Fibroblast of skin of right biceps (primary cell): ENCODE results near the gene GNGT2.

ENCODE experiments used
- DNase-seq: peaks from one replicate; pipeline ENCODE4 v3.0.0-alpha.2; 2013

GNGT2 gene

DNA sequence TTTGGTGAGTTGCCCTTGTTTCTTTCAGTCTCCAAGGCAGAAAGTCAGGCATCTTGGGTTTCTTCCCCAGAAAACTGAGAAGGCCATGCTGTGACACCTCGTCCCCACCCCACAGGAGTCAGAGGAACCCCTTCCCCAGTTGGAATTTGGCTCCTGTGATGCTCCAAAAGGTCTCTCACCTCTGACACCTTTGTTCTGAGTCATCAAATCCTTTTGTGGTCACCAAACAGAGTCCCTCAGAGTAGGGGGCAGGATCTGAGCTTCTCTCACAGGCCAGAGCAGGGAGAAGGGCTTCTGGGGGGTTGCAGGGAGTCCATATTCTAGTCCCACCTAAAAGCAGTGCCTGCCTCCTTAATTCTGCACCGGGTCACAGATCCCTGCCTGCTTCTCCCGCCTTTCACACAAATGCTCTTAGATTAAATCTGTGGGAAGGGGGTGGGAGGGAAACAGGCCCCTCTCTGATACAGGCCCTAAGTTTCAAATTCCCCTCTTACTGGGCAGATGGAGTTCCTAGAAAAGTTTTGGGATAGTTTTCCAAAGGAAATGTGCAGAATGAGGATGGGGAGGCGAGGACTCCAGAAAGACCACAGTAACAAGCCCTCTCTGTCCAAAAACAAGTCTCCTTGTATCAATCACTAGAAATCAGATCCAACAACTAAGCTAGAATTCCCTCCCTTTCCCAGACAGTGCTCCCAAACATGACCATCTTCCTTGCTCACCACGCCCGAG lies 18.9 kb upstream of the GNGT2 start:
- DNase-seq: no peak

DNA sequence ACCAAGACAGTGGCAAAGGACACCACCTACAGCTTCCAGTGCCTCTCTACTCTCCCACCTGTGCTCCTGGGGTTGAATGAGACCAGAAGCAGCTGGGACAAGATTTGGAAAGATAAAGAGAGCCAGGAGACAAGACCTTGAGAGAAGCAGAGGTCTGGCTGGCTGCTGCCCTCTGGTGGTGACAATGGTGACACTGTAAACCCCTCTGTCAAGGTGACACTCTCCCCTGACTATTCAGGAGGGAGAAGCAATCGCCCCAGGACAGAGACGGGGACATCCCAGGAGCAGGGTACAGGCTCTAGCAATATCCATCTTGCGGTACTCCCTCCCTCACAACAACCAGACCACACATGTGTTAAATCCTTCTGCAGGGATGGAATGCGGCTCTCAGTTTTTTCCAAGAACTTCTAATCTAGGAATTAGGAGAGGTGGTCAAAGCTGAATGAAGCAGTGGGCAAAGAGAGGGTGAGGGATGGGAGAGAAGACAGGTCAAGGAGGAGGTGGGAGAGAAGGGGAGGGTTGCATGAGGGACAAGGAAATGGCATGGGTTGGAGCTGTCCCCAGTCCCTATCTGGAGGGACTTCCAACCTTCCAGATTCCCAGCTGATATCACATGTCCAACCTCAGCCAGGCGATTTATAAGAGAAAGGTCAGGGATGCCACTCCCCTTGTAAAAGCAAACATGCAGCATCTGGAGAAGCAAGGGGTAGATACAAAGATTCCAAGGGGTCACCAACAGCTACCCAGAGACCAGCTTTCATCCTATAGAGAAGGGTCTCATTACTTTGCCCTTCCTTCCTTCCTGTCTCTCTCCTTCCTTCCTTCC lies 17.3 kb upstream of the GNGT2 start:
- DNase-seq: peak; percentile 61

DNA sequence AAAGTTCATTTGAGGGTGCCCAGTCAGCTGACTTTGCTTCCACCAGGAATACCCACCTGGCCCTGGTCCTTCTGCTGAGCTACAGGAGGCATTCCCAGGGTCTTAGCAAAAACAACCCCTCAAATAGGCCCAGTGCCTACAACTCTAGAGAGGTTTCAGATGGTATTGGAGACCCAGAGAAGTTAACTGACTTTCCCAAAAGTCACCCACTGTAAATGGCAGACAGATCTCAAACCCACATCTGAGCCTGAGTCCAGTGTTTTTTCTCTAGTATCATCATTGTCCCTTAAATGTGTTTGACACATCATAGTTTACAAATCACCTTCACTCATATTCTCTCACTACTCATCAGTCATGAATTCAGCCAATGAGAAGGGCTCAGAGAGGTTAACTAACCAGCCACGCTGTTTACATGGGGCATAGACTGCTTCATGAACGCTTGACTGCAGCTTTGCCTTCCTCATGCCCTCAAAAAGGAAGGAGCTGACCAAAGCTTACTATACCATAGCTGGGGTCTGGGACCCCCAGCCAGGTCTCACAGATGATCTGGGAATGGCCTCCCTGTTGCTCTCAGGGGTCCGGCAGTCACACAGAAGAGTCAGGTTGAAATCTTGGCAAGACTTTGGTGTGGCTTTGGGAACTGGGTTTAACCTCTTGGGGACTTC lies 16.5 kb upstream of the GNGT2 start:
- DNase-seq: no peak

DNA sequence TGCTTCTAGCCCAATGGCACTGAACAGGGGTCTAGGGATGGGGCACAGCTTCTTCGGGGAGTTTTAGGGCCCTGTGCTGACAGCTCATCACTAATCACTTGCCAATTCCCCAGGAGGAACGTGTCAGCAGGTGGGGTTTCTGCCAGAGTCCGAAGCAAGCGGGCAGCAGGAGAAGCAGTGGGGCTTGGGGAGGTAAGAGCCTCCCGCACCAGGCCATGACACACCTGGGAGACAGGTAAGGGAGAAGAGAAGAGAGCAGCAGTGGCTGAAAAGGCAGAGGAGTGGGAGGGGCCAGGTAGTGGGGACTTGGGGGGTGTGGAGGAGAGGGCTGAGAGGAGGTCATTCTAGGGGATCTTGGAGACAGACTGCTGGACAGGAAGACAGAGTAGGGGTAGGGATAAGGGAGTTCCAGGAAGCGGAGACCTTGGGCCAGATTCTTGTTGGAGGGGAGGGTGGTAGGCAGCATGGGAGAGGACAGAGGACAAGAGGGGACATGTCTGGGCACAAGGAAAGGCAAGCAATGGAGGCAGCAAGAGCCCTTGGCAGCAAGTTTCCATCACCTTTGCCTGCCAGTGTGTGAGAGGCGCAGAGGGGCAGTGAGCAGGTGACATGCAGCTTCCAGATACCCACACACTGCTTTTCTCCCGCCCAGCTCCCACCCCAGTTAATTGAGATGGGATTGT lies 15.3 kb upstream of the GNGT2 start:
- no peak for DNase-seq

DNA sequence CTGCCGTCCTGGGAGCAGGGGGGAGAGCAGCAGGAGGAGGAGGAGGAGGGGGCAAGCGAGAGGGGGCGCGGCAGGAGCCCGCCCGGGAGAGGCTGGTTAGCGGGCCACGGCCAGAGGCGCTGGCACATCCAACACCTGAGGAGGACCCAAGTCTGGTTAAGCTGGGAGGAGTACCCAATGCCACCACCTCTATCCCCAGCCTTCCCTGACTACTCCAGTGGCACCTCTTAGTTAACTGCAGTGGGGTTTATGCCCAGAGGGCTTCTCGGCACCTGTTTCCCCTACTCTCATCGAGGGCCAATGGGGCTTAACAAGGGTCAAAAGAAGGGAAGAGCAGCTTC lies 14.6 kb upstream of the GNGT2 start:
- DNase-seq: no peak

DNA sequence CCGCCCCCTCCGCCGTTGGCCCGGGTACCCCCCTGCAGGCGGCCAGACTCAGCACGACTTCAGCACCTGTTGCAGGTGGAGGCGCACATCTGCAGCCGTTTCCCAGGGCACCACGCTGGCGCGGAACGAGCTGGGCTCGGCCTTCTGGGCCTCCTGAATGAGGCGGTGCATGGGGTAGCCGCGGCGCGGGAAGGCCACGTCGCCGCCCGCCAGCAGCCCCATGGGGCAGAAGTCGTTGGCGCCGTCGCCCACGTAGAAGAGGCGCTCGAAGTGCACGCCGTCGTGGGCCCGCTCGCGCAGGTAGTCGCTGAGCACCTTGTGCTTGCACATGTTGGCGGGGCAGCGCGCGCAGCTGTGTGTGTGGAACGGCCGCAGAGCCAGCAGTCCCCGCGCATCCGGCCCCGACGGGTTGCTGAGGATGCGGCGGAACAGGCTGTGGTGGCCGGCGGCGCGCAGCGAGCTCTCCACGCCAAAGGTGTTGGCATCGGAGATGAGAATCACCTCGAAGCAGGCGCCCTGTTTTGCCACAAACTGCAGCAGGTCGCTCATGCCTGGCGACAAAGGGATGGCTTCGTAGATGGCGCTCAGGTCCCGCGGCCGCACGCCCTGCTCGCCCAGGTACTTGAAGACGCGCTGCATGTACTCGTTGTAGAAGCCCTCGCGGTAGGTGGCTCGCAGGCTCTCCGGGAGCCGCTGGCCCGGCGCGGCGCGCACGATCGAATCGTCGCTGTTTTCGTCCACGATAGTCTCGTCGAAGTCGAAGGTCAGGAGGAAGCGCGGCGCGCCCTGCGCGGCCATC lies 14.0 kb upstream of the GNGT2 start:
- no peak for DNase-seq

DNA sequence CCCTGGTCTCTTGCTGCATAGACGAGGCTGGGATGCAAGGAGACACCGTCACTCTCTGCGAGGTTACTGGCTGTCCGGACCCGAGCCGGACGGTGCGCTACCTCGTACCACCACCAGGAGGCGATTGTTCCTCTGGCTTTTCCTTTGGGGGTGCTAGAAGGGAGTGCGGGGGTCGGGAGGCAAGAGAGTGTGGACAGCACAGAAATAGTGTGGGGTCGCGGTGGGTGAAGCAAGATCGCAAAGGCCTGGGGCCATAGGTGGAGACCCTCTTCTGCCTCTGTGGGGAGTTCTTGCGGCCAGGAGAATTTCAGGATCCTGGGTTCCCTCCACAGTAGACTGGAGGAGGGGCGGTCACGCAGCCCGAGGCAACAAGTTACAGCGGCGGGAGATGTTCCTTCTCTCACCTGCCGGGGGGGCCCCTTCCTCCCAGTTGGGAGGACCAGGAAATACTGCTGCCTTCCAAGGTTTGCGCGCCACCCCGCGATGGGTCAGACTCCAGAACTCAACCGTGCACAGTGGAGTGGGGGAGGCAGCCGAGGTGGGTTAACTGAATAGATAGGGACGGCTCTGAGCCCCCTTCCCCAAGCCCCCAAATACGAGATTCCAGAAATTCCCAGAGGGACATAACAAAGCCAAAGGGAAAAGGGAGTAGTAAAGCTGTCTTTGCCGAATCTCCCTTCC lies 13.3 kb upstream of the GNGT2 start:
- DNase-seq: peak; percentile 25

DNA sequence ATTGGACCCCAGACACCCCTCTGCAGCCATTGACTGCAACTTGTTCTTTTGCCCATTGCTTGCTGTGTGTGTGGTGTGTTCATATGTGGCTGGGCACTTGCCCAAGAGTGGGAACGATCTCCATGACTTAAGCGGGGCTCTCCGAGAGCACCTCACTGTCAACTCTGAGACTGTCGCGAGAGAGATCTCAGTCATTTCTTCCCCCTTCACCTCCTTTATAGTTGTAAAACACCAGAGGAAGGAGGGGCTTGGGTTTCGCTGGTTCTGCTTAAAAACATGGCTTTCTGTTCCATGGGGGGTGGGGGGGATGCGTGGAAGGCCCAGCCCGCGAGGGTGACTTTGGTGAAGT lies 12.8 kb upstream of the GNGT2 start:
- no peak for DNase-seq

DNA sequence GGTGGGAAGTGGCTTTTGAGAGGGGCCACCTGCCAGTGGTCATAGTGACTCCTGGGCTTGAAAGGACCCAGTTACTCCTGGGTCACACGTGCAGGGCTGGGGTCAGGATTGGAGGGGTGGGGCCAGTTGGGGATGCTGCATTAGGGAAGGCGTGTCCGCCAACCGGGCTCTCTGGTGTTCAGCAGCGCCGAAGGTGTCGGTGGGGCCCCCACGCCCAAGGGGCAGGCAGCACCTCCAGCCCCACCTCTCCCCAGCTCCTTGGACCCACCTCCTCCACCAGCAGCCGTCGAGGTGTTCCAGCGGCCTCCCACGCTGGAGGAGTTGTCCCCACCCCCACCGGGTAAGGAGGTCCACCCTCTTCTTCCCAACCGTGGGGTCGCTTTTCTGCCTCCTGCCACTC lies 9.6 kb upstream of the GNGT2 start:
- no peak for DNase-seq

DNA sequence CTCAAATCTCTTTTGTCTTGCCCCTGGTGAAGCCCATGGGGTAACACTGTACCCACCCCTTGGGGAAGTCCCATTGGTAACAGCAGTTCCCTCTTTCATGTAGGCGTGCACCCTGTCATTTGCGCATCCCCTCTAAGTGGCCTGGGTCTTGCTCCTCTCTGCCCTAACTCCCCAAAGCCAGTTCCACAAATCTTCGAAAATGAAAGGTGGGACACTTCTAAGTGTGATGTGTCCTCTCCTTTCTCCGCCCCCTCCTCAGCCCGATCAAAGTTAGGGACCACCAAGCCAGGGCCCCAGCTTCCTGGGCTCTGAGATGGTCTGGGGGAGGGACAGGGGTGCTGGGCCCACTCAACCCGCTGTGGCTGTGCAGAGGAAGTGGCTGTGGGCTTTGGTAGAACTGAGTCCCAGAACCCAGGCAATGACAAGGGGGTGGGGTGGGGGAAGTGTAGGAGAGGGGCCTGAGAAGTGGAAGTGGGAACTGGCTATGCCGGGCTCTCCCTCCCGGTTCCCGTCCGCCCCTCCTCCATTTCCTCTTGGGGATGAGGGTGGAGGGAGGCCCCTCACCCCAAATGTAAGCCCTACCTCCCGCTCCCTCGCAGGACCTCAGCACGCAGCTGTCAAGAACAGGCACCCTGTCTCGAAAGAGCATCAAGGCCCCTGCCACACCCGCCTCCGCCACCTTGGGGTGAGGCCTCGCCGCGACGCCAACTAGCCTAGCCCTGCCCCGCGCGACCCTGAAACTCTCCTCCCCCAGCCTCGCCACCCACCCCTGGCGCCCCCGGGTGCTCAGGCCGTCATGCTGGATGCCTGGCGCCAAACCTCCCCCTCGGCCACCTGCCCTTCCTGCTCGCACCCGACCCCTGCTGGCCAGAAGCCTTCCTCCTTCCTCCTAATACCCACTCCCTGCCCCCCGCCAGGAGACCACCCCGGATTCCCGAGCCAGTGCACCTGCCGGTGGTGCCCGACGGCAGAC lies 8.9 kb upstream of the GNGT2 start:
- no peak for DNase-seq

DNA sequence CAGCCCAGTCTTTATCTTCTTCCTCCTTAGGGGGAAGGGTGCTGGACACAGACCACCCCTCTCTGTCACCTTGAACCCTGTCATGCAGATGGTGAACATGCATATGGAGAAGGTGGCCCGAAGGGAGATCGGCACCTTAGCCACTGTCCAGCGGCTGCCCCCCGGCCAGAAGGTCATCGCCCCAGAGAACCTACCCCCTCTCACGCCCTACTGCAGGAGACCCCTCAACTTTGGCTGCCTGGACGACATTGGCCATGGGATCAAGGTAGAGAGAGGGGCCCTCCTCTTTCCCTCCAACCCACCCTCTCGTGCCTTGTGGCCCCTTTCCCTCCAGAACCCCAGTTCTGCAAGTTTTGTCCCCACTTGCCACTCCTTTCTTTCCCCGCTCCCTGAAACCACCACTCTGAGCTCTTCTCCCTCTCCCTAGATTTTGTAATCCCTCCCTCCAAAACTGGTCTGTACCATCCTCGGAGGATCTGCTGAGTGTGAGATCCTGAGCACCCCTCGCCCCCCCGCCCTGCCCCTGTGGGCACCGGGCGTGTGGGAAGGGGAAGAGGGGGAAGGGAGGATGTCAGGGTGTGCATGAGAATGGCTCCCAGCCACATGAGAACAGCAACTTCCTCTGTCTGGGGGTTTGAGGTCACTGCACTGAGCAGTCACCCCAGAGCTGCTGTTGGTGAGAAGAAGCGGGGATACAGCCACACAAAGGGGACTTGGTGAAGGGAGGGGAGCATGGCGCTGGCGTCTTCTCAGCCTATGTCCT lies 7.5 kb upstream of the GNGT2 start:
- DNase-seq: no peak

DNA sequence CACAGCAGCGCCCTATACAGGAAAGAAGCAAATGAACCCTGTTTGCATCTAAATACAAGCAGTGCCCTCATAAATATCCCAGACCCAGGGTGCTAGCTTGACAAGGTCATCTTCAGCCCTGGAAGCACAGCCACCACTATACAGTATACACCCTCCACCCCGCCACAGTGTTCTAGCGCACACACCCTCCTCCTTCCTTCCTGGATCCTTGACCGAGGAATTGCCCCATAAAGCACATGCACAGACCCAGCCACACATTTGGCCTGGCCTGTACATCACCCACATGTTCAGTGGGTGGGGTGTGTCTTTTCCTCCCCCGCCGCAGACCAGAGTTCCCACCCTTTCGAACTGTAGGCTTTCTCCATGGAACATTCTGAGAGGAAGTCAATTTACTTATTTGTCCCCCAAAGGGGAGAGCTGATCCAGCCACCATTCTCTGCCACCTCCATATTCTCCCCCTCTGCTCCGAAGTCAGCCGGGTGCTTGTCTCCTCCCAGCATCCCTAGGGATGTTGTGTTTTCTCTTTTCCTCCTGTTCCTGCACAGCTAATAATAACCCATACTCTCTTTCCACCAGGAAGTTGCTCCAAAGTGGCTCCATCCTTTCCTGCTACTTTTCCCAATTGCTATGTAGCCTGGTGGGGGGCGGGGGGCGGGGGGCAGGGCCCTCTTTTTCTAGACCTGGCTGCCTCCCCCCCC lies 6.7 kb upstream of the GNGT2 start:
- no peak for DNase-seq

DNA sequence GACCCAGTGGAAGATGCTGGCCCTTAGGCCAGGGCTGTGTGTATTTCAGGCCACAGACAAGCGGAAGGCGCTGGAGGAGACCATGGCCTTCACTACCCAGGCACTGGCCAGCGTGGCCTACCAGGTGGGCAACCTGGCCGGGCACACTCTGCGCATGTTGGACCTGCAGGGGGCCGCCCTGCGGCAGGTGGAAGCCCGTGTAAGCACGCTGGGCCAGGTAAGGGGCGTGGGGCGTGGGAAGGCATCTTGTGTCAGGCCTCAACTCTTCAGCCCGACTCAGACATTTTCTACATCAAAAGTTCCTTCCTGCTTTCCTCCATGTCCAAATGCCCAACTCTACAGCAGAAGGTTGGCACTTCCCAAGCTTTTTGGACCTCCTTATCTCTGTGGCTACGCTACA lies 6.1 kb upstream of the GNGT2 start:
- no peak for DNase-seq

DNA sequence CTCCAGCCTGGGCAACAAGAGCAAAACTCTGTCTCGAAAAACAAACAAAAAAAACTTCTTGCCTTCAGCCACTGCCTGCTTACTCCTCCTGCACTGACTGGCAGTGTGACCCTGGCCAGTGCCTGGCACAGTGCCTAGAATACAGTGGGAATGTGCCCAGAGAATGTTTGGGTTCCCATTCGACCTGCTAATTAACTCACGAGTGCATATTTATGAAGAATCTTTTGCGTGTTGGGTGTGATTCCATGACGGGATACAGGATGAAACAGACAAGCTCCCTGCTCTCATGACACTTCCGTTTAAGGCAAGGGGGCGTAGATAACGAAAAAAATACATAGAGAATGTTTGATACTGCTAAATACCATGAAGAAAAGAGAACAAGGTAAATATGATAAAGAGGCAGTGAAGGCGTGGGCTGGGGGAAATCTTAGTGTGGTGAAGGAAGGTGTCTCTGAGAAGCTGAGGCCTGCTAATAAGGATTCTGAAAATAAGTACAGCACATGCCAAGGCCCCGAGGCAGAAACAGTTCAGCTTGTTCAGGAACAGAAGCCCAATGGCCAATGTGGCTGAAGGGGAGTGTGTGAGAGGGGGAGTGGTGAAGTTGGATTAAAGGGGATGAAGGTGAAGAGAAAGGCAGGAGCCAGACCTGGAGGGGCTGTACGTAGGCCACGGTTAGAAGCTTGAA lies 4.4 kb upstream of the GNGT2 start:
- DNase-seq: no peak

DNA sequence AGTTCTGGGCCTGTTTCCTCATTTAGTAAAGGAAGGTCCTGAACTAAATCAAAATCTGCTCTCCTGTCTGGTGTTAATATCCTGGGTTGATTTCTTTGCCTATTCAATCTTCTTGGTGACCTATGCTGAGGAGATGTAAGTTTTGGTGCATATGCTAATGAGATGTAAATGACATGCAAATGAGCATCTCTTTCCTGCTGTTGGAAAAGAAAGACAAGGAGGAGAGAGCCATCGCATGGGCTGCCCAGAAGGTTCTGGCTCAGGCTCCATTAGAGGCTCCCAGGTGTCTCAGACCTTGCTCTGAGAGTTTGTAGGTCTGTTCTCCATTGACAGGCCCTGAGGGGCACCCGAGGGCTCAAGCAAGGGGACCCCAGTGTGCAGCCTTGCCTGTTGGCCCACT lies 3.5 kb upstream of the GNGT2 start:
- DNase-seq: no peak

DNA sequence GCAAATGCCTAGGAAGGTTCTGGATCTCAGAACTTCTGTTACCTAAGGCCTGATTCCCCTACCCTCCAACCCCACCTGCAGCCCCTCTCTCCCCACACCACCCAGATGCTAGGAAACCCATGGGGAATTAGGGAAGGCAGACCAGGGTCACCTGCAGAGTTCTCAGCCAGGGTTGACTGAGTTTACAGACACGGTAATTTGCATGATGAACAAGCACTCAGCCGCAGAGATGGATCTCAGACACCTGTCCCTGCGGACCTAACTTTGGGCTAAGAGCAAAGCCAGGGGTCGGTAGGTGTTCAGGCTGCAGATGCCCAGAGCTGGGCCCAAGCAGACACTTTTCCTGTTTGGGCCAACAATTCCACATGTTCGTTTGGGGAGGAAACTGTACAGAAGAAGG lies 3.0 kb upstream of the GNGT2 start:
- no peak for DNase-seq

DNA sequence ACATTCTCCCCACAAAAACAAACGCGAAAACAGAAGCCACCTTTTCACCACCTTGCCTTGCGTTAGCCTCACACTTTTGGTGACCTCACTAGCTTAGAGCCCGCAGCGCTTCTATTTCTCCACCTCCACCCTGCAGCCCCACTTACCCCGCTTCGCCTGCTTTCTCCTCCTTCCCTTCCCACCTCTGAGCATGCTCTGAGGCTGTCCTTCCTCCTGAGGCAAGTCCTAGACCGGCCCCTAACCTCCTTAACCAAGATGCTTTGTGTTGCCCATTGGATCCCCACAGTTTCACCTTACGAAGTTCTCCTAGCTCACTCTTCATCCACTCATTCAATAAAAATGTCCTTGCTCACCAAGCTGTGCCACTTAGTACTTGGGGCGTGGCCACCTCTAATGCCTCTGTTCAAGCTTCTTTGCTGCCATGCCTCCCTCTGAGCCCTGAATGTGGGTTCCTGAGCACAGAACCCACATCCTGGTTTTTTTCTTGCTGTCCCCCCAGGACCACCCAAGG lies 1.3 kb downstream of the GNGT2 start:
- peak; percentile 25 for DNase-seq

DNA sequence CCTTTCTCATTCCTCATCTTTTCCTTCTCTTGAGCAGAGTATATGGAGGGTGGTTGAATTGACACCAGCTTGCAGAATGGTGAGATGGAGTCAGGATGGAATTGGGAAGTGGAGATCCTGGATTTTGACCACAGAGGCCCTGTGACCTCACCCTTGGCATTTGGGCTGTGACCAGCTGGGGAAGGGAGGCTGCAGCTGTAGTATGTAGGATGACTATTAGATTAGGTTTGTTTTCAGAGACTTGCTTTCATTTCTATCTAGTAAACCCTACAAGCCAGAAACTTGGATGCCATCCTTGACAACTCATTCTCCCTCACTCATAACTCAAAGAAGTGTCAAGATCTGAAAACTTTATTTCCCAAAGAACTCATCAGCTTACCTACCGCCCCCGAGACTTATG lies 5.9 kb downstream of the GNGT2 start:
- no peak for DNase-seq

DNA sequence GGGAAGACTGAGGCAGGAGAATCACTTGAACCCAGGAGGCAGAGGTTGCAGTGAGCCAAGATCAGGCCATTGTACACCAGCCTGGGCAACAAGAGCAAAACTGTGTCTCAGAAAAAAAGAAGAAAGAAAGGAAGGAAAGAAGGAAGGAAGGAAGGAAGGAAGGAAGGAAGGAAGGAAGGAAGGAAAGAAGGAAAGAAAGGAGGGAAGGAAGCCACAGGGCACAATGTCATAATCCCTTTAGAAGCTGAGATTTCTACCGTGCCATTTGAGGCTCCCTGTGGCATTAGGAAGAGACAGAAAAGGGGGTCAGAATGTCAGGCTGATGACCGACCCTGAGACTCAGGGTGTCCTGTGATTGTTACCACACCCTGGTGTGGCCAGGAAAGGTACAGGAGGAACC lies 6.6 kb downstream of the GNGT2 start:
- no peak for DNase-seq
